HG02973 (cell line): ENCODE data around the gene NR5A2.
"Not testable (repeated sequence)": the region's sequence is repeated elsewhere in the genome, so short reads cannot be mapped to it uniquely, and the experiment has no call there.

Experiments
- ATAC-seq: cut with Tn5 transposase; IDR thresholded peaks from one replicate; pipeline ENCODE4 v1.9.1; 2021; ENCODE audit warnings: moderate library complexity; ENCODE audit not compliant: unreplicated experiment

The NR5A2 gene

DNA sequence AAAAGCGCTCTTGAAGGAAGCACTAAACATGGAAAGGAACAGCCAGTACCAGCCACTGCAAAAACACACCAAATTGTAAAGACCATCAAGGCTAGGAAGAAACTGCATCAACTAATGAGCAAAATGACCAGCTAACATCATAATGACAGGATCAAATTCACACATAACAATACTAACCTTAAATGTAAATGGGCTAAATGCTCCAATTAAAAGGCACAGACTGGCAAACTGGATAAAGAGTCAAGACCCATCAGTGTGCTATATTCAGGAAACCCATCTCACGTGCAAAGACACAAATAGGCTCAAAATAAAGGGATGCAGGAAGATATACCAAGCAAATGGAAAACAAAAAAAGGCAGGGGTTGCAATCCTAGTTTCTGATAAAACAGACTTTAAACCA, 159.8 kb downstream of the NR5A2 start:
- not testable (repeated sequence) for ATAC-seq

DNA sequence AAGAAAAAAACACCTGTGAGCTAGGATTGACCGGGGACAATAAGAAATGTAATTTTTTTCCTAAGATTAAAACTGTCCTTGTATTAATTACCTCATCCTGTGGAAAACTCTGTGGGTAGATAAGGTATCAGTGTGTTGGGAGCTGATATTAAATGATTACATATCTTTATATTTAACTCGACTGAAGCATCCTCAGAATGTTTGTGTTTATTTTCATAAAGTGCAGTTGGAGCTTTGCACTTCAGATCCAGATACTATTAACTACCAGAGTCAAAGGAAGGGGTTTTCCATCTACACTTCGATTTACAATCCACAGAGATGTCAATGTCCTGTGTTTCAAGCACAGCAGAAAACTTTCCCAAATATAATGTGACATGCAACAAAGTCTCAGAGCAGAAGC, 164.5 kb downstream of the NR5A2 start:
- no peak for ATAC-seq

DNA sequence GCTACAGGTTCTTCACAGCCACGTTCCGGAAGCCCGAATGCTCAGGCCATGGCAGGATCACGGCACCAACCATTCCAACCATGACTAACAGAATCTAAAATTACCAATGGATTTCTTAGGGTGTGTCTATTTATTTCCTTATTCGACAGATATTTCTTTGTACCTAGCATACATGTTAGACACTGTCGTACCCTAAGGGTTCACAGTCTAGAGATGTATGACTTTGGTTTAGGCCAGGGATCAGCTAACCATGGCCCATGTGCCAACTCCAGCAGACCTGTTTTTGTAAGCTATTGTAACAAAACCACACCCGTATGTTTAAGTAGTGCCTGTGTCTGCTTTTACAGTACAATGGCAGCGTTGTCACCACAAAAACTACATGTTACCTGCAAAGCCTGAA, 167.0 kb downstream of the NR5A2 start:
- ATAC-seq = no peak

- no peak for ATAC-seq
Measured at GRCh38 chr1:200198236-200198635, 170.7 kb downstream of the NR5A2 start.

- no peak for ATAC-seq
Measured at GRCh38 chr1:200205216-200205995, 177.9 kb downstream of the NR5A2 start.

GRCh38 chr1:200206340-200206739, 178.8 kb downstream of the NR5A2 start:
- ATAC-seq = no peak

DNA sequence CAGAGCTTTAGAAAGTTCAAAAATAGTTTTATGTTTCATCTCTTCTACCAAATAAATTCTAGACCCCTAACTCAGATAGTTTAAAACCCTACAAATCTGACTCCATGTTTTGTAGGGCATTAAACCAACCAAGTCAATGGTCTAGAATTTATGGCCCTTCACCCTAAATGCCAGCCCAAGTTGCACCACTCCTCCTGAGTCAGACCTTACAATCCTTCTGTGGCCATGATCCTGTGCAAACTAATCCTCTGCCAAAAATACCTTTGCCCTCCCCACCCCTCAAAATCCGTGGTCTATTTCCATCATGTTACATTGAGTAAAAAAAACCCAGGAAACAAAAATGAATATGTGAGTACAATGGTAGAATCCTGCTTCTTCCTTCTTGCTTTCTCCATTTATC, 179.3 kb downstream of the NR5A2 start:
- no peak for ATAC-seq

- peak; percentile 89 for ATAC-seq
Measured at GRCh38 chr1:200207711-200208126, 180.2 kb downstream of the NR5A2 start.

GRCh38 chr1:200211157-200211556, 183.6 kb downstream of the NR5A2 start:
- ATAC-seq = no peak

- ATAC-seq = no peak
Measured at GRCh38 chr1:200213392-200213791, 185.9 kb downstream of the NR5A2 start.

DNA sequence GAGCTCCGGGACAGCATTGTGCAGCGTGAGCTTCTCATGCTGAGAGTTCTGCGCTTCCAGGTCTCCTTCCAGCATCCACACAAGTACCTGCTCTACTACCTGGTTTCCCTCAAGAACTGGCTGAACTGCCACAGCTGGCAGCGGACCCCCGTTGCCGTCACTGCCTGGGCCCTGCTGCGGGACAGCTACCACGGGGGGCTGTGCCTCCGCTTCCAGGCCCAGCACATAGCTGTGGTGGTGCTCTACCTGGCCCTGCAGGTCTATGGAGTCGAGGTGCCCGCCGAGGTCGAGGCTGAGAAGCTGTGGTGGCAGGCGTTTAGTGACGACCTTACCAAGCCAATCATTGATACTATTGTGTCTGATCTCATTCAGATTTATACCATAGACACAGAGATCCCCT, 186.4 kb downstream of the NR5A2 start:
- no peak for ATAC-seq

DNA sequence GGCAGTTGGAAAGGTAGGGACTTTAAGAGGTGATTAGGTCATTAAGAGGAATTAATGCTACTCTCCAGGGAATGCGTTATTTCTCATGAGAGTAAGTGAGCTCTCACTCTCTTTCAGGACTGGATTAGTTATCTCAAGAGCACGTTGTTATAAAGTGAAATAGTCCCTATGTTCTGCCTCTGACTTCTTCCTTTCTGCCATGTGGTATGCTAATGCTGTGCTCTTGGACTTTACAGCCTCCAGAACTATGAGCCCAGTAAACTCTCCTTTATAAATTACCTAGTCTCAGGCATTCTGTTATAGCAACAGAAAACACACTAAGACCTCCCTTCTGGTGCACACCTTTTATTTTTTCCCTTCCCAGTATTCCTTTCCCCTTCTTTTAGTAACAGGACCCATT, 187.8 kb downstream of the NR5A2 start:
- ATAC-seq = no peak

DNA sequence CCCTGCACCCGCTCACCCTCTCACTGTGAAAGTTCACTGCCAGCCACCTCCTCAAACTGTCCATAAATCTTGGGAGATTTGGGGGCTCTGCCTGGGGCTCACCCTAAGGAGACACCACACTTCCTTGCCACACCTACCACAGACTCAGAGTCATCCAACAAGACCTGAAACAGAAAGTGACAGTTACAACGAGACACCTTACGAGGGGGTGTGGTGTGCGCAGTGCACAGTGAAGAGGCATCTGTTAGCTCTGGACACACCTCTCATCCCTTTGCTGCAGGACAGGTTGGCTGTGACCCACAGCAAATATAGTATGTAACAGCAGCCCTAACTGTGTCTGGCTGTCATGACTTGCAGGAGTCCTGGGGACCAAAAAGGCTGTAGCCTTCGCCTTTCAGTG, 190.2 kb downstream of the NR5A2 start:
- ATAC-seq = no peak

GRCh38 chr1:200221614-200222282, 194.2 kb downstream of the NR5A2 start:
- ATAC-seq = no peak

DNA sequence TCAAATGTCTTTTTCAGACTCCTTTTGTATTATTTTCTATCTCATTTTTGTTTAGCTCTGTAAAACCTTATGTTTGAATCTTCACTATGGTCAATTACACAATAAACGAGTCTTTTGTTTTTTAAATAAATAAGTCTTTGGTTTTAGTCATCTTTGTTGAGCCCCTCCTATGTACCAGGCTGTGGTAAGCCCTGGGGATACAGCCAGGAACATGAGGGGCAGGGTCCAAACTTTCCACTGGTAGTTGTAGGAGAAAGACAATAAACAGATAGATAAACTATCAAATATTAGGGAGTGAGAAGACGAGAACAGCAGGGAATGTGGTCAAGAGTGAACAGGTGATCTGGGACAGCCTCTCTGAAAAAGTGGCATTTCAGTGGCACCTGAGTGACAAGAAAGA, 195.7 kb downstream of the NR5A2 start:
- ATAC-seq = no peak

- ATAC-seq = no peak
Measured at GRCh38 chr1:200223613-200224012, 196.1 kb downstream of the NR5A2 start.

DNA sequence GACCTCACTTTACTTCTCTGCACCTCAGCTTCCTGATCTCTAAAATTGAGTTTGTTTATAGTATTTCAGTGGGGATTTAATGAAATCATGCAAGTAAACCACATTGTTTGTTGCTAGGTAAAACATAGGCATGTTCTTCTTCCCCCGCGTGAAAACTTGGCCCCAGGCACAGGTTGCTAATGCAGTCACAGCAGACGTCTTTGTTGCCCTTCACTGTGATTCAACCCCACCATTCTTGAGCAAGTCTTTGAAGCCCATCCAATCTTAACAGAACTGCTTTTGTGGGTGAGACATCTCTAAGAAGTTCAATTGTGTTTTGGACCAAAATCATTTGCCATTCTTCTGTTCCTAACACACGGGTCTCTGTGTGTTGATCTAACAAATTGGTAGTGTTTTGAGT, 196.8 kb downstream of the NR5A2 start:
- ATAC-seq = no peak

- no peak for ATAC-seq
Measured at GRCh38 chr1:200226268-200226968, 198.9 kb downstream of the NR5A2 start.

GRCh38 chr1:200226969-200227303, 199.4 kb downstream of the NR5A2 start:
- no peak for ATAC-seq
